ENCODE results near the gene C2CD5.

C2CD5 gene

GRCh38 chr12:22415342-22416309 is 128.7 kb downstream of the C2CD5 start:
- DNase-seq = no peak

- DNase-seq = no peak
Observed at GRCh38 chr12:22414742-22415141, 129.6 kb downstream of the C2CD5 start.

- no peak for DNase-seq
Observed at GRCh38 chr12:22413592-22413991, 130.8 kb downstream of the C2CD5 start.

GRCh38 chr12:22412581-22412980 is 131.8 kb downstream of the C2CD5 start:
- DNase-seq = no peak

- DNase-seq = no peak
Observed at GRCh38 chr12:22410486-22410885, 133.9 kb downstream of the C2CD5 start.

- DNase-seq = no peak
Observed at GRCh38 chr12:22409377-22410164, 134.8 kb downstream of the C2CD5 start.

- DNase-seq = no peak
Observed at GRCh38 chr12:22408610-22409376, 135.5 kb downstream of the C2CD5 start.

- DNase-seq = no peak
Observed at GRCh38 chr12:22407397-22407796, 136.9 kb downstream of the C2CD5 start.

- no peak for DNase-seq
Observed at GRCh38 chr12:22406627-22407026, 137.7 kb downstream of the C2CD5 start.

GRCh38 chr12:22399464-22400180 is 144.7 kb downstream of the C2CD5 start:
- no peak for DNase-seq

Measured in right kidney (tissue), 1 donor.